ENCODE results near the gene DCX.
"Not testable (repeated sequence)": the region's sequence is repeated elsewhere in the genome, so short reads cannot be mapped to it uniquely, and the experiment has no call there.

The DCX gene

GRCh38 chrX:111372086-111372485, 39.9 kb downstream of the DCX start:
- DNase-seq (ENCODE audit: low read depth in 3 of 3, low spot score in 1 of 3) = no peak

GRCh38 chrX:111365770-111366325, 46.1 kb downstream of the DCX start:
- no peak for DNase-seq (ENCODE audit: low read depth in 3 of 3, low spot score in 1 of 3)

GRCh38 chrX:111363741-111364140, 48.3 kb downstream of the DCX start:
- DNase-seq (ENCODE audit: low read depth in 3 of 3, low spot score in 1 of 3) = no peak

GRCh38 chrX:111361751-111362150, 50.2 kb downstream of the DCX start:
- no peak for DNase-seq (ENCODE audit: low read depth in 3 of 3, low spot score in 1 of 3)

GRCh38 chrX:111360839-111361238, 51.2 kb downstream of the DCX start:
- DNase-seq (ENCODE audit: low read depth in 3 of 3, low spot score in 1 of 3) = no peak

DNA sequence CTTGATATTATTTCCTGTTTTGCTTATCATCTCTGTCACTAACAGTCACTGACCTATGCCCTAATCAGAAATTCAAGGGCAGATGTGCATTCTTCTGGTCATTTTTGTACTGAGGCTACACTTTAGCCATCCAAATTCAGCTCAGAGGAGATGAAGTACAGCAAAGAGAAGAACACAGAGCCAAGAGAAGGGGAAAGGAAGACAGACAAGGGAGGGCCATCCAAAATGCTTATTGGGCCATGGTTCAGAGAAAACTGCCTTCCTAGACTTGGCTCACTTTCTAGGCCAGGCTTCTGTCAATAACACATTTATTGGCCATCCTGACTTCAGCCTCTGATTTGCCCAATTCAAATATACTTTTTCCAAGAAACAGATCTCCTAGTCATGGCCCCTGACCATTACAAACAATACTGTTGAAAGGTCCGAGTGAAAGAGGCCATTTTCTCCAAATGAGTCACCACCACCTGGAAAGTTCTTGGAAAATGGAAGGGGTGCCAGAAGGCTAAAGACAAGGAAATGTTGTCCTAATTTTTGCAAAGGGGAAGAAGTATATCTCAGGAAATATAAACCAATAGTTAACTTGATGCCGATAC, 56.4 kb downstream of the DCX start:
- DNase-seq (ENCODE audit: low read depth in 3 of 3, low spot score in 1 of 3) = no peak

DNA sequence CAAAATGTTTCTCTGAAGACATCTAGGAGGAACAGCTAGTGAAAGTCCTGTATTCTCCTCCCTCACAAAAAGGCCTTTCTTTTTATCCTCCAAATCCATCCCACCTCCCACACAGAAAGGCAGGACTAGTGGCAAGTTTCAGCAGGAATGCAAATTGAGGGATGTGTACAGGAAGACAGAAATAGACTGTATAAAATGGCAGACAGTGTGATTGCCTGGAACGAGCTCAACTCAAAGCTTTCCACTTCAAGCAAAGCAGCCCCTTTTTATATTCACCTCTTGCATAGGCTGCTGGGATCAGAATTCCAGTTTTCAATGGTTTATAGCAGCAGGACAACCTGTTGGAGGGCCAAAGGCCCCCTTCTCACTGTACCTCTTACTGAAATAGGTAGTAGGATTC, 57.5 kb downstream of the DCX start:
- DNase-seq (ENCODE audit: low read depth in 3 of 3, low spot score in 1 of 3) = no peak

- no peak for DNase-seq (ENCODE audit: low read depth in 3 of 3, low spot score in 1 of 3)
Measured at GRCh38 chrX:111353793-111354192, 58.2 kb downstream of the DCX start.

DNA sequence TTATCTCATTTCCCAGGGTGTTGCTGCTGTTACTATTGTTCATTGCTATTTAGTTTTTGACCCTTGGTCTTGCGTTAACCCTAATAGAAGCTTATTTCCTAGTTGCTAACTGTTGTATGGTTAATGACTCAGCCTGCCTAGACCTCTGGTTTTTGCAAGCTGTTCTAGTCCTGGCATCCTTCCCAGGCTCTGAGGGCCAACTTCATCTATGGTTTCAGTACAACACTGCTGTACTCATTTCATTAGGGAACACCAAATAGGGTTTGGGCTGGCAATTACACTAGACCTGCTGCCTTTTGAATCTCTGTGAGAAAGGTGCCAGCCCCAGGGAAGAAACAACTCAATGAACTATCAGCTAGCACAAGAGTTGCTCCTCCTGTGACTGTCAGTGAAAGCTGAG, 59.6 kb downstream of the DCX start:
- no peak for DNase-seq (ENCODE audit: low read depth in 3 of 3, low spot score in 1 of 3)

GRCh38 chrX:111349934-111350333, 62.1 kb downstream of the DCX start:
- DNase-seq (ENCODE audit: low read depth in 3 of 3, low spot score in 1 of 3) = no peak

DNA sequence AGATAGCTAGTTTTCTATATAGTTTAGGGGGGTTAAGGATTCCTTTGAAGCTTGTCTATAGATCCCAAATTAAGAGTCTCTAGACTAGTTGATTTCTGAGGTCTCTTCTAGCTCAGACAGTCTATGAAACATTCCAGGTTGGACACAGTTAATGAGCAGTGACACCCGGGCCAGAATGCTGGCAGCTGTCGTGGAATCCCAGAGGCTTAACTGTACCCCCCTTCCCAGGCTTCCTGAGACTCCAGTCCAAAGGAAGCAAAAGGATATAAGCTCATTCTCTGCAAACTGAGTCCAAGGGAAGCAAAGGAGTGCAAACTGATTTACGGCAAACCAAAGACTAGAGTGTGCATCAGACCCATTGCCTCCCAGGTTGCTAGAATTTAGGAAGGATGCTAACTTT, 62.9 kb downstream of the DCX start:
- DNase-seq (ENCODE audit: low read depth in 3 of 3, low spot score in 1 of 3) = no peak

GRCh38 chrX:111348429-111348828, 63.6 kb downstream of the DCX start:
- no peak for DNase-seq (ENCODE audit: low read depth in 3 of 3, low spot score in 1 of 3)

DNA sequence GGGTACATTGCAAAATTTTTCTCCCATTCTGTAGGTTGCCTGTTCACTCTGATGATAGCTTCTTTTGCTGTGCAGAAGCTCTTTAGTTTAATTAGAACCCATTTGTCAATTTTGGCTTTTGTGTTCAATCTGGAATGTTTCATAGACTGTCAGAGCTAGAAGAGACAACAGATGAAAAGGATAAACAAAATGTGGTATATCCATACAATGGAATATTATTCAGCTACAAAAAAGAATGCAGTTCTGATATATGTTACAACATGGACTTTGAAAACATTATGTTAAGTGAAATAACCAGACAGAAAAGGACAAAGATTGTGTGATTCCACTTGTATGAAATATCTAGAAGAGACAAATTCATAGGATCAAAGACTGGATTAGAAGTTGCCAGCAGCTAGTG, 65.8 kb downstream of the DCX start:
- not testable (repeated sequence) for DNase-seq (ENCODE audit: low read depth in 3 of 3, low spot score in 1 of 3)

DNA sequence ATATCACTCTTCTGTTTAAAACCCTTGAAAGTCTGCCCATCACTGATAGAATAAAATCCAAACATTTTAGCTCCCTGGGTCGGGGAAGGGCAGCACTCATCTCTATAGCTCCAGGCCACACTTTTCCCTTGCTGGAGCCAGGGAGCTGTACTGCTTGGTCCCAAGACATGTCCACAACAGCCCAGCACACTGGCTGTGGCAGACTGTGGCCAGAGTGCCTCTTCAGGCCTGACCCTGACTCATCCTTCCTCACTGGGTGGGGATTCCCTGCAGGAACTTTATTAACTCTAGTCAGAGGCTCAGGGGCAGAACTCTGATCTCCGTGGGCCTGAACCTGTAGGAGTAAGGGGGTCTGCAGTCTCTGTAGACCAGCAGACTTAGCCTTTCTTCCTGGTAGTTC, 71.9 kb downstream of the DCX start:
- DNase-seq (ENCODE audit: low read depth in 3 of 3, low spot score in 1 of 3) = no peak

- DNase-seq (ENCODE audit: low read depth in 3 of 3, low spot score in 1 of 3) = no peak
Measured at GRCh38 chrX:111339212-111339611, 72.8 kb downstream of the DCX start.

- DNase-seq (ENCODE audit: low read depth in 3 of 3, low spot score in 1 of 3) = no peak
Measured at GRCh38 chrX:111338095-111338698, 73.8 kb downstream of the DCX start.

- DNase-seq (ENCODE audit: low read depth in 3 of 3, low spot score in 1 of 3) = no peak
Measured at GRCh38 chrX:111337067-111337637, 74.8 kb downstream of the DCX start.

DNA sequence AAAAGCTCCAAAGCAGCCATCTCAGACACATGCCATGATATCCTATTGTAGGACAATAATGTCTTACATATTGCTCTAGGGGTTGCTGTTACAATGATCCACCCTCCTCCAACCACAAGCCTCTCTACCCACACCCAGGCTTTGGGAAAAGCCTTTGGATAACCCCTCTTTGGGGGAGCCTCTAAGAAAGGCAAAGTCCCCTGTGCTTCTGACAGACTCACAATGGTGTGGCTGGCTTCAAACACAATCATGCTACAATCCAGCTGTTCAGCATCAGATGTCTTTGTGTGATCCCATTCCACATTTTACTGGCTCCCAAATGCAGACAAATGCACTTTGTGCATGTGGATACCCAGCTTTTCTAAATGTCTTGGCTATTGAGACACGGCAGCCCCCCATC, 75.9 kb downstream of the DCX start:
- no peak for DNase-seq (ENCODE audit: low read depth in 3 of 3, low spot score in 1 of 3)

DNA sequence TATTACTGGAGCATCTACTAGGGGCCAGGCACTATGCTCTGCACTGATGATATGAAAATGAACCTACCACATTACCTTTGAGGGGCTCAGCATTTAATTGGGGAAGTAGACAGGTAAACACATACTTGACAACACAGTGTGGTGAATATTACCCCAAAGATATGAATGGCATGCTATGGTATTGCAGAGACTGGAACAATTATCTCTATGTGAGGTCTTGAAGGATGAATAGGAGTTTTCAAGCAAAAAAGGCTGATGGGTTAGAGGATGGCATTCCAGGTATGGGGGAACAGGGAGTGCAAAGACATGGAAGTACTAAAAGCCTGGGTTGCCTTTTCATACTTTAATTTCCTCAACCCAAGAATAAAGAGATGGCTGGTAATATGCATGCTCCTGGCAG, 82.6 kb downstream of the DCX start:
- no peak for DNase-seq (ENCODE audit: low read depth in 3 of 3, low spot score in 1 of 3)

GRCh38 chrX:111328858-111329257, 83.1 kb downstream of the DCX start:
- DNase-seq (ENCODE audit: low read depth in 3 of 3, low spot score in 1 of 3) = no peak

GRCh38 chrX:111322231-111322855, 89.6 kb downstream of the DCX start:
- DNase-seq (ENCODE audit: low read depth in 3 of 3, low spot score in 1 of 3) = no peak

- no peak for DNase-seq (ENCODE audit: low read depth in 3 of 3, low spot score in 1 of 3)
Measured at GRCh38 chrX:111319451-111319850, 92.5 kb downstream of the DCX start.

All from stimulated activated CD4-positive, alpha-beta T cell treated with anti-CD3 and anti-CD28 coated beads, TNF-alpha, amount 100 ng/mL, for 1 hour (primary cell).